Ascending aorta (tissue), 2 donors: ENCODE measurements around the gene DUSP22. TPM values are rescaled to one million over a fixed set of nuclear protein-coding genes. Genes with fewer than 3 reads are reported as not detected.

Source experiments
- DNase-seq, 2 donors: peaks; one replicate each; pipeline ENCODE4 v3.0.0-alpha.2; 2019; ENCODE audit warnings: low spot score in 2 of 2
- H3K27ac ChIP-seq, 2 donors: fragments of 200-600 bp; sonication (generic); one replicate each; pipeline ENCODE4 v1.5.1; 2016 to 2017; ENCODE audit warnings: mild to moderate bottlenecking in 1 of 2
- H3K27me3 ChIP-seq: fragments of 200-600 bp; sonication (generic); one replicate; pipeline ENCODE4 v1.5.1; 2017
- H3K36me3 ChIP-seq, 2 donors: fragments of 200-600 bp; sonication (generic); one replicate each; pipeline ENCODE4 v1.5.1; 2016
- H3K4me1 ChIP-seq, 2 donors: fragments of 200-600 bp; sonication (generic); one replicate each; pipeline ENCODE4 v1.5.1; 2016 to 2017; ENCODE audit warnings: mild to moderate bottlenecking in 1 of 2
- H3K4me3 ChIP-seq, 2 donors: fragments of 200-600 bp; sonication (generic); one replicate each; pipeline ENCODE4 v1.5.1; 2016 to 2017; ENCODE audit warnings: mild to moderate bottlenecking in 1 of 2
- H3K9me3 ChIP-seq, 2 donors: fragments of 200-600 bp; sonication (generic); one replicate each; pipeline ENCODE4 v1.5.1; 2016
- CTCF ChIP-seq, 3 experiments: fragments of 200-600 bp in 2 of 3; fragments of 450-650 bp in 1 of 3; sonication (generic) in 2 of 3; IDR thresholded peaks; one replicate each; pipeline ENCODE4 v1.5.1; 2016 to 2019; ENCODE audit warnings: antibody characterized with exemption in 3 of 3, mild to moderate bottlenecking in 1 of 3, moderate library complexity in 1 of 3
- intact Hi-C: fragments of 100-400 bp; cut with DNase I; formaldehyde crosslinking; loops from one replicate; pipeline ENCODE4 v1.15.1; 2023
- total RNA-seq: library from RNA; depleted of rRNA; stranded (reverse); fragments of >200 nt; gene quantifications from one replicate; pipeline ENCODE4 v1.1.0, GENCODE V29; 2016

Gene DUSP22
- total RNA-seq, 1 donor from 2014 or later = 216 TPM

GRCh38 chr6:252775-253535 is 39.3 kb upstream of the DUSP22 start:
- intact Hi-C loops = no loop called here
- Histone ChIP-seq H3K36me3 (no peaks in the 10 kb centered on the region), H3K27me3 (no peaks in the 10 kb centered on the region), H3K9me3 (no peaks in the 10 kb centered on the region), H3K4me1 (no peaks in the 10 kb centered on the region), H3K4me3 (no peak overlapping the region), H3K27ac (no peak overlapping the region)
- no peak for TF ChIP-seq CTCF (IDR thresholded peaks at IDR 0.05)
- DNase-seq = no peak

- H3K4me3 ChIP-seq = no peak overlapping the region
- no peaks in the 10 kb centered on the region for H3K9me3 ChIP-seq
- H3K36me3 ChIP-seq = no peaks in the 10 kb centered on the region
- DNase-seq = no peak
- H3K4me1 ChIP-seq = no peaks in the 10 kb centered on the region
- no peak overlapping the region for H3K27ac ChIP-seq
- intact Hi-C loops = no loop called here
- TF ChIP-seq CTCF (IDR thresholded peaks at IDR 0.05) = no peak
- H3K27me3 ChIP-seq = no peaks in the 10 kb centered on the region
These were observed 38.3 kb upstream of the DUSP22 start for GRCh38 chr6:254016-254415.

GRCh38 chr6:255041-255750 is 37.1 kb upstream of the DUSP22 start:
- no peak for TF ChIP-seq CTCF (IDR thresholded peaks at IDR 0.05)
- Histone ChIP-seq H3K36me3 (no peaks in the 10 kb centered on the region), H3K4me3 (no peak overlapping the region), H3K27ac (no peak overlapping the region), H3K9me3 (no peaks in the 10 kb centered on the region), H3K27me3 (no peaks in the 10 kb centered on the region), H3K4me1 (no peaks in the 10 kb centered on the region)
- intact Hi-C loops = no loop called here
- DNase-seq = no peak

- Histone ChIP-seq H3K9me3 (no peaks in the 10 kb centered on the region), H3K36me3 (no peaks in the 10 kb centered on the region), H3K27me3 (no peaks in the 10 kb centered on the region), H3K4me3 (no peak overlapping the region), H3K27ac (no peak overlapping the region), H3K4me1 (no peaks in the 10 kb centered on the region)
- DNase-seq = no peak
- intact Hi-C loops = no loop called here
- TF ChIP-seq CTCF (IDR thresholded peaks at IDR 0.05) = no peak
These were observed 36.6 kb upstream of the DUSP22 start for GRCh38 chr6:255751-256083.

GRCh38 chr6:256169-256568 is 36.1 kb upstream of the DUSP22 start:
- TF ChIP-seq CTCF (IDR thresholded peaks at IDR 0.05) = no peak
- no peaks in the 10 kb centered on the region for H3K4me1 ChIP-seq
- H3K4me3 ChIP-seq = no peak overlapping the region
- H3K27me3 ChIP-seq = no peaks in the 10 kb centered on the region
- no peaks in the 10 kb centered on the region for H3K36me3 ChIP-seq
- intact Hi-C loops = no loop called here
- DNase-seq = no peak
- H3K27ac ChIP-seq = no peak overlapping the region
- no peaks in the 10 kb centered on the region for H3K9me3 ChIP-seq
